ENCODE data around the gene TMEM131. TPM values are rescaled to one million over a fixed set of nuclear protein-coding genes. Genes with fewer than 3 reads are reported as not detected.

Gene TMEM131
- total RNA-seq, 1 donor: 30.0 TPM

- H4K20me1 ChIP-seq (ENCODE audit: insufficient read depth, low read length): no peaks in the 10 kb centered on the region
- H3K79me2 ChIP-seq (ENCODE audit: insufficient read depth, low read length): no peaks in the 10 kb centered on the region
- H3K4me3 ChIP-seq (ENCODE audit: insufficient read depth, low read length): no peak overlapping the region
- no peak overlapping the region for H3K4me2 ChIP-seq (ENCODE audit: insufficient read depth, low read length)
- no peaks in the 10 kb centered on the region for H3K27me3 ChIP-seq (ENCODE audit: insufficient read depth, low read length)
- no peak for DNase-seq (ENCODE audit: insufficient read length, low spot score, missing footprints)
- no peaks in the 10 kb centered on the region for H3K36me3 ChIP-seq (ENCODE audit: insufficient read depth, low read length)
- H3K27ac ChIP-seq (ENCODE audit: low read depth, low read length): no peak overlapping the region
- no peaks in the 10 kb centered on the region for H3K9me3 ChIP-seq (ENCODE audit: low read depth, low read length)
- TF ChIP-seq, protein P1, sequence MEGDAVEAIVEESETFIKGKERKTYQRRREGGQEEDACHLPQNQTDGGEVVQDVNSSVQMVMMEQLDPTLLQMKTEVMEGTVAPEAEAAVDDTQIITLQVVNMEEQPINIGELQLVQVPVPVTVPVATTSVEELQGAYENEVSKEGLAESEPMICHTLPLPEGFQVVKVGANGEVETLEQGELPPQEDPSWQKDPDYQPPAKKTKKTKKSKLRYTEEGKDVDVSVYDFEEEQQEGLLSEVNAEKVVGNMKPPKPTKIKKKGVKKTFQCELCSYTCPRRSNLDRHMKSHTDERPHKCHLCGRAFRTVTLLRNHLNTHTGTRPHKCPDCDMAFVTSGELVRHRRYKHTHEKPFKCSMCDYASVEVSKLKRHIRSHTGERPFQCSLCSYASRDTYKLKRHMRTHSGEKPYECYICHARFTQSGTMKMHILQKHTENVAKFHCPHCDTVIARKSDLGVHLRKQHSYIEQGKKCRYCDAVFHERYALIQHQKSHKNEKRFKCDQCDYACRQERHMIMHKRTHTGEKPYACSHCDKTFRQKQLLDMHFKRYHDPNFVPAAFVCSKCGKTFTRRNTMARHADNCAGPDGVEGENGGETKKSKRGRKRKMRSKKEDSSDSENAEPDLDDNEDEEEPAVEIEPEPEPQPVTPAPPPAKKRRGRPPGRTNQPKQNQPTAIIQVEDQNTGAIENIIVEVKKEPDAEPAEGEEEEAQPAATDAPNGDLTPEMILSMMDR (IDR thresholded peaks at IDR 0.05; ENCODE audit: extremely low read depth, low read depth, low read length): no peak
- peaks cover 5% of the 10 kb centered on the region for H3K4me1 ChIP-seq (ENCODE audit: insufficient read depth, low read length)
- H2AFZ ChIP-seq (ENCODE audit: low read length): no peak overlapping the region
Measured at GRCh38 chr2:98020516-98020915, 24.8 kb upstream of the TMEM131 start.

DNA sequence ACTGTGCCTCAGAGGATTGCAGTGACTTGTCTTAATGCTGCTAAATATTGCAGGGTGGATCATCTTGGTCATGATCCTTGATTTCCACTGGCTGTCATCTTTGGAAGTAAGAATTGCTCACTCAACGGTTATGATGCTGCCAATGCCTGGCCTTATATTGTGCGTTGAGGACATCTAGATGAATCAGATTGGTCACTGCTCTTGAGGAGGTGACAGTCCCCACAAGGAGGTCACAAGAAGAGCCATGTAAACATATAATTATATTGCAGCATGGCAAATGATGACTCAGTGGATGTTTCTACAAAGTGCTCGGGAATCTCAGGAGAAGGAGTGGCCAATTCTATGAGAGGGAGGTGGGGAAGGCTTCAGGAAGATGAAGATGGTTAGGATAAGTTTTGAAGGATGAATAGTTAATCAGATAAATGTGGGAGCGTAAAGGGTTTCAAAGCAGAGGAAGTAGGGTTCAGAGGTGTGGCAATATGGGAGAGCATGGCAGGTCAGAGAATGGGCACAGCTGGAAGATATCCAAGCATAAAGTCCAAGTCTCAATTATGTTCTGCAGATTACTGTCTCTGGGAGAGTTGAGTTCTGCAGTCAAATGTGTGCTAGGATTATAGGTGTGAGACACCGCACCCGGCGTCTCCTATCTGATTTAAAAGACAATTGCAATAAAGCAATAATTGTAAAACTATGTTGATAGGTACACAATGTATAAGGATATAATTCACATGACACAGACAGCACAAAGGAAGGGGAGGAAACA is 21.3 kb upstream of the TMEM131 start:
- TF ChIP-seq, protein P1 (IDR thresholded peaks at IDR 0.05; ENCODE audit: extremely low read depth, low read depth, low read length): no peak
- Histone ChIP-seq H3K9me3 (ENCODE audit: low read depth, low read length) (no peaks in the 10 kb centered on the region), H3K4me1 (ENCODE audit: insufficient read depth, low read length) (peaks cover 17% of the 10 kb centered on the region), H3K36me3 (ENCODE audit: insufficient read depth, low read length) (no peaks in the 10 kb centered on the region), H3K79me2 (ENCODE audit: insufficient read depth, low read length) (no peaks in the 10 kb centered on the region), H3K27ac (ENCODE audit: low read depth, low read length) (no peak overlapping the region), H3K27me3 (ENCODE audit: insufficient read depth, low read length) (no peaks in the 10 kb centered on the region), H3K4me2 (ENCODE audit: insufficient read depth, low read length) (no peak overlapping the region), H4K20me1 (ENCODE audit: insufficient read depth, low read length) (no peaks in the 10 kb centered on the region), H2AFZ (ENCODE audit: low read length) (no peak overlapping the region), H3K4me3 (ENCODE audit: insufficient read depth, low read length) (no peak overlapping the region)
- DNase-seq (ENCODE audit: insufficient read length, low spot score, missing footprints): no peak

GRCh38 chr2:98015671-98016070 is 19.9 kb upstream of the TMEM131 start:
- H3K4me2 ChIP-seq (ENCODE audit: insufficient read depth, low read length): no peak overlapping the region
- TF ChIP-seq, protein P1 (IDR thresholded peaks at IDR 0.05; ENCODE audit: extremely low read depth, low read depth, low read length): no peak
- no peak overlapping the region for H3K4me3 ChIP-seq (ENCODE audit: insufficient read depth, low read length)
- DNase-seq (ENCODE audit: insufficient read length, low spot score, missing footprints): no peak
- no peaks in the 10 kb centered on the region for H3K27me3 ChIP-seq (ENCODE audit: insufficient read depth, low read length)
- no peaks in the 10 kb centered on the region for H3K79me2 ChIP-seq (ENCODE audit: insufficient read depth, low read length)
- peaks cover 20% of the 10 kb centered on the region for H3K4me1 ChIP-seq (ENCODE audit: insufficient read depth, low read length)
- H3K36me3 ChIP-seq (ENCODE audit: insufficient read depth, low read length): no peaks in the 10 kb centered on the region
- no peaks in the 10 kb centered on the region for H4K20me1 ChIP-seq (ENCODE audit: insufficient read depth, low read length)
- H3K27ac ChIP-seq (ENCODE audit: low read depth, low read length): no peak overlapping the region
- no peak overlapping the region for H2AFZ ChIP-seq (ENCODE audit: low read length)
- no peaks in the 10 kb centered on the region for H3K9me3 ChIP-seq (ENCODE audit: low read depth, low read length)

DNA sequence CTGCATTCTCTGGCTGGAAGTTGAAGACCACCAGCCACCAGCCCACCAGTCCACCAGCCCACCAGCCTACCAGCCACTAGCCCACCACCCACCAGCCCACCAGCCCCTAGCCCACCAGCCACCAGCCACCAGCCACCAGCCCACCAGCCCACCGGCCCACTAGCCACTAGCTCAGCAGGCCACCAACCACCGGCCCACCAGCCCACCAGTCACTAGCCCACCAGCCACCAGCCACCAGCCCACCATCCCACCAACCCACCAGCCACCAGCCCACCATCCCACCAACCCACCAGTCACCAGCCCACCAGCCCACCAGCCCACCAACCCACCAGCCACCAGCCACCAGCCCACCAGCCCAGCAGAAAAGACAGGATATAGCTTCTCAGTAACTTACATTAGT is 18.6 kb upstream of the TMEM131 start:
- TF ChIP-seq, protein P1 (IDR thresholded peaks at IDR 0.05; ENCODE audit: extremely low read depth, low read depth, low read length): no peak
- H3K4me2 ChIP-seq (ENCODE audit: insufficient read depth, low read length): no peak overlapping the region
- no peaks in the 10 kb centered on the region for H3K9me3 ChIP-seq (ENCODE audit: low read depth, low read length)
- no peak overlapping the region for H3K4me3 ChIP-seq (ENCODE audit: insufficient read depth, low read length)
- H4K20me1 ChIP-seq (ENCODE audit: insufficient read depth, low read length): no peaks in the 10 kb centered on the region
- H3K79me2 ChIP-seq (ENCODE audit: insufficient read depth, low read length): no peaks in the 10 kb centered on the region
- H3K4me1 ChIP-seq (ENCODE audit: insufficient read depth, low read length): peaks cover 30% of the 10 kb centered on the region
- no peak for DNase-seq (ENCODE audit: insufficient read length, low spot score, missing footprints)
- no peak overlapping the region for H2AFZ ChIP-seq (ENCODE audit: low read length)
- H3K27ac ChIP-seq (ENCODE audit: low read depth, low read length): no peak overlapping the region
- no peaks in the 10 kb centered on the region for H3K36me3 ChIP-seq (ENCODE audit: insufficient read depth, low read length)
- H3K27me3 ChIP-seq (ENCODE audit: insufficient read depth, low read length): no peaks in the 10 kb centered on the region

Measured in osteoblast (primary cell).